ENCODE results near the gene NELL1. TPM values are rescaled to one million over a fixed set of nuclear protein-coding genes. Genes with fewer than 3 reads are reported as not detected.

The NELL1 gene
- total and polyA plus RNA-seq, 2 experiments from 2014 or later = 1.6 TPM; not detected in 1

GRCh38 chr11:21495879-21496278 lies 826.5 kb downstream of the NELL1 start (continued):
- TF ChIP-seq ZNF462 (CRISPR knock-in tag; IDR thresholded peaks at IDR 0.05) = no peak

DNA sequence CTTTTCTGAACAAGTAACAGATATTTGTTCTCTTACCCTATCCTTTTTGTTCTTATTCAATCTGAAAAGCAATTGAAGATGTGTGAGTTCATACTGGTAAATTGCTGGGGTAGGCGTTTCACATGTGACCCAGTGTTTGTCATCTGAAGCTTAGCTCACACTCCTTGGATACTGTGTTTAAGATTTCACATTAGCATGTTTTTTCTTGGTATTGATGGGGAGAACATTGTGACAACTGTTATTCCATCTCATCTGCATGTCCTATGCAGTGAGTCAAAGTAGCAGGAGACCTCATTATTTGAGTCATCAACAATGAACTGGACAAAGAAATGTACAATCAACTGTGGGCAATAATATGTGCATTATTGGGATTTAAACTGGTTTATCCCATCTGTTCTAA lies 831.9 kb downstream of the NELL1 start:
- H3K27me3 Mint-ChIP-seq (ENCODE audit: insufficient read depth, low read depth, poor library complexity) = no peaks in the 10 kb centered on the region
- TF ChIP-seq ZNF331 (CRISPR knock-in tag; IDR thresholded peaks at IDR 0.05; ENCODE audit: low read depth) (no peak), EZH2 (IDR thresholded peaks at IDR 0.05; ENCODE audit: low read depth, unreplicated experiment) (no peak), JUNB (IDR thresholded peaks at IDR 0.05; ENCODE audit: unreplicated experiment) (no peak), EZH2phosphoT487 (IDR thresholded peaks at IDR 0.05; ENCODE audit: unreplicated experiment) (no peak), CREB1 (CRISPR knock-in tag; IDR thresholded peaks at IDR 0.05; ENCODE audit: low read depth) (no peak)
- TF ChIP-seq, protein P1, sequence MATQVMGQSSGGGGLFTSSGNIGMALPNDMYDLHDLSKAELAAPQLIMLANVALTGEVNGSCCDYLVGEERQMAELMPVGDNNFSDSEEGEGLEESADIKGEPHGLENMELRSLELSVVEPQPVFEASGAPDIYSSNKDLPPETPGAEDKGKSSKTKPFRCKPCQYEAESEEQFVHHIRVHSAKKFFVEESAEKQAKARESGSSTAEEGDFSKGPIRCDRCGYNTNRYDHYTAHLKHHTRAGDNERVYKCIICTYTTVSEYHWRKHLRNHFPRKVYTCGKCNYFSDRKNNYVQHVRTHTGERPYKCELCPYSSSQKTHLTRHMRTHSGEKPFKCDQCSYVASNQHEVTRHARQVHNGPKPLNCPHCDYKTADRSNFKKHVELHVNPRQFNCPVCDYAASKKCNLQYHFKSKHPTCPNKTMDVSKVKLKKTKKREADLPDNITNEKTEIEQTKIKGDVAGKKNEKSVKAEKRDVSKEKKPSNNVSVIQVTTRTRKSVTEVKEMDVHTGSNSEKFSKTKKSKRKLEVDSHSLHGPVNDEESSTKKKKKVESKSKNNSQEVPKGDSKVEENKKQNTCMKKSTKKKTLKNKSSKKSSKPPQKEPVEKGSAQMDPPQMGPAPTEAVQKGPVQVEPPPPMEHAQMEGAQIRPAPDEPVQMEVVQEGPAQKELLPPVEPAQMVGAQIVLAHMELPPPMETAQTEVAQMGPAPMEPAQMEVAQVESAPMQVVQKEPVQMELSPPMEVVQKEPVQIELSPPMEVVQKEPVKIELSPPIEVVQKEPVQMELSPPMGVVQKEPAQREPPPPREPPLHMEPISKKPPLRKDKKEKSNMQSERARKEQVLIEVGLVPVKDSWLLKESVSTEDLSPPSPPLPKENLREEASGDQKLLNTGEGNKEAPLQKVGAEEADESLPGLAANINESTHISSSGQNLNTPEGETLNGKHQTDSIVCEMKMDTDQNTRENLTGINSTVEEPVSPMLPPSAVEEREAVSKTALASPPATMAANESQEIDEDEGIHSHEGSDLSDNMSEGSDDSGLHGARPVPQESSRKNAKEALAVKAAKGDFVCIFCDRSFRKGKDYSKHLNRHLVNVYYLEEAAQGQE (IDR thresholded peaks at IDR 0.05; ENCODE audit: unreplicated experiment) = no peak

More for the DNA sequence above, 831.9 kb downstream of the NELL1 start:
- Histone ChIP-seq H3K9me2 (ENCODE audit: insufficient read depth) (no peaks in the 10 kb centered on the region), H3K36me3 (ENCODE audit: insufficient read depth) (no peaks in the 10 kb centered on the region), H3K4me3 (no peak overlapping the region), H2AFZ (no peak overlapping the region), H3K27ac (ENCODE audit: low read depth) (no peak overlapping the region), H3K4me1 (ENCODE audit: insufficient read depth) (no peaks in the 10 kb centered on the region), H3K4me2 (no peak overlapping the region), H4K20me1 (replicated peaks; ENCODE audit: insufficient read depth) (no peaks in the 10 kb centered on the region), H3K79me2 (replicated peaks; ENCODE audit: insufficient read depth) (no peaks in the 10 kb centered on the region), H3K27me3 (ENCODE audit: insufficient read depth) (no peaks in the 10 kb centered on the region), H3F3A (replicated peaks; ENCODE audit: low read depth) (no peaks in the 10 kb centered on the region)
- DNase-seq (ENCODE audit: low spot score) (no peak), ATAC-seq (no peak)
- H3K4me3 Mint-ChIP-seq = no peak overlapping the region
- no peaks in the 10 kb centered on the region for H3K36me3 Mint-ChIP-seq (ENCODE audit: low read depth)
- H3K9me3 Mint-ChIP-seq = no peaks in the 10 kb centered on the region
- H3K27ac Mint-ChIP-seq = no peak overlapping the region
- H3K4me1 Mint-ChIP-seq = no peaks in the 10 kb centered on the region

Data from GM23338 (cell line).